Effector memory CD4-positive, alpha-beta T cell (primary cell): ENCODE measurements around the gene SDCCAG8.

Experiments used
- DNase-seq, 3 donors: peaks; one replicate each; pipeline ENCODE4 v3.0.0-alpha.2; 2020
- H3K27ac ChIP-seq: 2 replicates; pipeline ENCODE4 v1.7.0; 2013; ENCODE audit warnings: mild to moderate bottlenecking, low read length, moderate library complexity; ENCODE audit not compliant: insufficient read depth, poor library complexity, severe bottlenecking
- H3K27me3 ChIP-seq: replicated peaks from 2 replicates; pipeline ENCODE4 v1.7.0; 2013; ENCODE audit warnings: mild to moderate bottlenecking, low read length; ENCODE audit not compliant: insufficient read depth, control insufficient read depth, poor library complexity, severe bottlenecking
- H3K36me3 ChIP-seq: 2 replicates; pipeline ENCODE4 v1.7.0; 2013; ENCODE audit warnings: mild to moderate bottlenecking, low read length, moderate library complexity; ENCODE audit not compliant: control insufficient read depth, insufficient read depth
- H3K4me1 ChIP-seq: 2 replicates; pipeline ENCODE4 v1.7.0; 2013; ENCODE audit warnings: low read length, mild to moderate bottlenecking; ENCODE audit not compliant: control insufficient read depth, insufficient read depth, poor library complexity, severe bottlenecking
- H3K4me3 ChIP-seq: 2 replicates; pipeline ENCODE4 v1.7.0; 2013; ENCODE audit warnings: low read length, low read depth, mild to moderate bottlenecking; ENCODE audit not compliant: insufficient read depth, poor library complexity, severe bottlenecking
- H3K9me3 ChIP-seq: 2 replicates; pipeline ENCODE4 v1.7.0; 2013; ENCODE audit warnings: mild to moderate bottlenecking, low read length, moderate library complexity; ENCODE audit not compliant: control insufficient read depth

The SDCCAG8 gene

GRCh38 chr1:243413431-243414151, 157.8 kb downstream of the SDCCAG8 start:
- no peaks in the 10 kb centered on the region for H3K9me3 ChIP-seq
- no peak for DNase-seq
- H3K4me1 ChIP-seq = no peaks in the 10 kb centered on the region
- H3K27me3 ChIP-seq = no peaks in the 10 kb centered on the region
- H3K36me3 ChIP-seq = no peaks in the 10 kb centered on the region
- no peak overlapping the region for H3K27ac ChIP-seq
- H3K4me3 ChIP-seq = no peak overlapping the region

- DNase-seq = no peak
- H3K36me3 ChIP-seq = no peaks in the 10 kb centered on the region
Measured at GRCh38 chr1:243414152-243414494, 158.3 kb downstream of the SDCCAG8 start.

GRCh38 chr1:243415663-243416408, 160.0 kb downstream of the SDCCAG8 start:
- DNase-seq = no peak
- no peaks in the 10 kb centered on the region for H3K4me1 ChIP-seq
- H3K36me3 ChIP-seq = no peaks in the 10 kb centered on the region
- no peaks in the 10 kb centered on the region for H3K27me3 ChIP-seq
- H3K27ac ChIP-seq = no peak overlapping the region
- no peak overlapping the region for H3K4me3 ChIP-seq
- no peaks in the 10 kb centered on the region for H3K9me3 ChIP-seq

More at GRCh38 chr1:243414152-243414494, 158.3 kb downstream of the SDCCAG8 start:
- Histone ChIP-seq H3K27me3 (no peaks in the 10 kb centered on the region), H3K4me1 (no peaks in the 10 kb centered on the region), H3K9me3 (no peaks in the 10 kb centered on the region), H3K27ac (no peak overlapping the region), H3K4me3 (no peak overlapping the region)

GRCh38 chr1:243416495-243416894, 160.7 kb downstream of the SDCCAG8 start:
- H3K4me3 ChIP-seq = no peak overlapping the region

GRCh38 chr1:243420016-243420945, 164.4 kb downstream of the SDCCAG8 start:
- Histone ChIP-seq H3K27me3 (no peaks in the 10 kb centered on the region), H3K9me3 (no peaks in the 10 kb centered on the region), H3K4me3 (no peak overlapping the region), H3K4me1 (peaks cover 3% of the 10 kb centered on the region), H3K36me3 (no peaks in the 10 kb centered on the region), H3K27ac (no peak overlapping the region)
- DNase-seq = no peak

More at GRCh38 chr1:243416495-243416894, 160.7 kb downstream of the SDCCAG8 start:
- DNase-seq = no peak
- Histone ChIP-seq H3K9me3 (no peaks in the 10 kb centered on the region), H3K4me1 (no peaks in the 10 kb centered on the region), H3K36me3 (no peaks in the 10 kb centered on the region), H3K27ac (no peak overlapping the region), H3K27me3 (no peaks in the 10 kb centered on the region)

- Histone ChIP-seq H3K9me3 (no peaks in the 10 kb centered on the region), H3K4me1 (peaks cover 3% of the 10 kb centered on the region), H3K4me3 (no peak overlapping the region), H3K36me3 (no peaks in the 10 kb centered on the region), H3K27ac (no peak overlapping the region), H3K27me3 (no peaks in the 10 kb centered on the region)
- no peak for DNase-seq
Measured at GRCh38 chr1:243420946-243421685, 165.3 kb downstream of the SDCCAG8 start.

GRCh38 chr1:243421784-243422183, 165.9 kb downstream of the SDCCAG8 start:
- Histone ChIP-seq H3K4me1 (peaks cover 3% of the 10 kb centered on the region), H3K9me3 (no peaks in the 10 kb centered on the region), H3K27ac (no peak overlapping the region), H3K27me3 (no peaks in the 10 kb centered on the region), H3K4me3 (no peak overlapping the region), H3K36me3 (no peaks in the 10 kb centered on the region)
- DNase-seq = no peak

GRCh38 chr1:243422362-243422761, 166.5 kb downstream of the SDCCAG8 start:
- DNase-seq = no peak
- Histone ChIP-seq H3K27me3 (no peaks in the 10 kb centered on the region), H3K4me1 (peaks cover 3% of the 10 kb centered on the region), H3K36me3 (no peaks in the 10 kb centered on the region), H3K4me3 (no peak overlapping the region), H3K27ac (no peak overlapping the region), H3K9me3 (no peaks in the 10 kb centered on the region)

- Histone ChIP-seq H3K36me3 (peaks cover 4% of the 10 kb centered on the region), H3K9me3 (no peaks in the 10 kb centered on the region), H3K4me3 (no peak overlapping the region), H3K27ac (no peak overlapping the region), H3K27me3 (no peaks in the 10 kb centered on the region), H3K4me1 (no peaks in the 10 kb centered on the region)
- no peak for DNase-seq
Measured at GRCh38 chr1:243428084-243428483, 172.2 kb downstream of the SDCCAG8 start.
